HepG2 (cell line): Measurements from ENCODE around the gene MTHFD1L. TPM values are rescaled to one million over a fixed set of nuclear protein-coding genes. Genes with fewer than 3 reads are reported as not detected.

Source experiments
- ATF4 ChIP-seq, 2 experiments: fragments of 450-650 bp in 1 of 2; sonication (generic) in 1 of 2; formaldehyde crosslinking; IDR thresholded peaks; 2 replicates each; pipeline versions ENCODE4 v1.5.0 to v1.8.0; 2020 to 2022; ENCODE audit warnings: mild to moderate bottlenecking in 1 of 2, missing genetic modification reagents in 1 of 2
- ATF7-NPFF ChIP-seq: sonication (generic); formaldehyde crosslinking; IDR thresholded peaks from 2 replicates; pipeline ENCODE4 v1.8.1; 2023; ENCODE audit warnings: mild to moderate bottlenecking, low read depth, missing genetic modification reagents, moderate library complexity
- BCLAF1 ChIP-seq: fragments of 450-650 bp; IDR thresholded peaks from 2 replicates; pipeline ENCODE4 v1.6.1; 2017; ENCODE audit warnings: mild to moderate bottlenecking
- DR1 ChIP-seq: sonication (generic); formaldehyde crosslinking; IDR thresholded peaks from 2 replicates; pipeline ENCODE4 v1.8.0; 2021; ENCODE audit warnings: mild to moderate bottlenecking, missing genetic modification reagents, inconsistent platforms
- HDAC2 ChIP-seq: sonication (generic); formaldehyde crosslinking; IDR thresholded peaks from 2 replicates; pipeline ENCODE4 v1.4.0; 2020; ENCODE audit warnings: missing genetic modification reagents
- HOXA5 ChIP-seq: sonication (generic); formaldehyde crosslinking; IDR thresholded peaks from 2 replicates; pipeline ENCODE4 v1.4.0; 2020; ENCODE audit warnings: missing genetic modification reagents
- IKZF5 ChIP-seq: IDR thresholded peaks from 2 replicates; pipeline ENCODE4 v1.6.1; 2018; ENCODE audit warnings: missing genetic modification reagents, mild to moderate bottlenecking, missing compliant biosample characterization
- NFAT5 ChIP-seq: sonication (generic); formaldehyde crosslinking; IDR thresholded peaks from 2 replicates; pipeline ENCODE4 v1.4.0; 2020; ENCODE audit warnings: missing genetic modification reagents
- POGZ ChIP-seq: sonication (generic); formaldehyde crosslinking; IDR thresholded peaks from 2 replicates; pipeline ENCODE4 v1.4.0; 2020; ENCODE audit warnings: mild to moderate bottlenecking, missing genetic modification reagents
- SALL2 ChIP-seq: sonication (generic); formaldehyde crosslinking; IDR thresholded peaks from 2 replicates; pipeline ENCODE4 v1.8.1; 2023; ENCODE audit warnings: mild to moderate bottlenecking, missing genetic modification reagents, inconsistent platforms
- THAP11 ChIP-seq: IDR thresholded peaks from 2 replicates; pipeline ENCODE4 v1.6.1; 2016; ENCODE audit warnings: missing biosample characterization, missing genetic modification reagents
- ZBTB10 ChIP-seq: sonication (generic); formaldehyde crosslinking; IDR thresholded peaks from 2 replicates; pipeline ENCODE4 v1.4.0; 2020; ENCODE audit warnings: missing genetic modification reagents, borderline replicate concordance
- ZNF557 ChIP-seq: sonication (generic); formaldehyde crosslinking; IDR thresholded peaks from 2 replicates; pipeline ENCODE4 v1.4.0; 2020; ENCODE audit warnings: missing genetic modification reagents
- polyA plus RNA-seq, 8 experiments: library from polyadenylated mRNA; depleted of rRNA in 3 of 8; stranded (reverse) in 7 of 8; unstranded in 1 of 8; fragments of >200 nt; fragmentation: Illumina TruSeq in 4 of 8; extraction: Trizol in 4 of 8; gene quantifications; 2 replicates each; pipeline versions ENCODE4 v1.2.1 to v1.2.3, GENCODE V29; 2011 to 2016; ENCODE audit warnings: low read depth in 4 of 8, missing spikeins in 1 of 8, mixed read lengths in 1 of 8; ENCODE audit not compliant: insufficient read depth in 1 of 8
- total RNA-seq, 5 experiments: library from RNA; depleted of rRNA; stranded (reverse); fragments of >200 nt; fragmentation: Illumina TruSeq; extraction: Trizol; gene quantifications; 2 replicates each; pipeline ENCODE4 v1.2.3, GENCODE V29; 2016; ENCODE audit warnings: low read depth in 1 of 5

Gene MTHFD1L
- total and polyA plus RNA-seq, 2 of the 13 experiments (the other 11 are each of a cell fraction or from before 2014, with no cell fraction given), result 24.0 to 39.6 TPM

GRCh38 chr6:150866147-150866990 is 867 bp downstream of the MTHFD1L start (continued):
- TF ChIP-seq HOXA5 (CRISPR knock-in tag) (peak; percentile 91), HDAC2 (CRISPR knock-in tag) (peak; percentile 79), SALL2 (CRISPR knock-in tag) (peak; percentile 76; the same call in 1 of the 2 replicates), ATF7-NPFF (CRISPR knock-in tag) (peak; percentile 96), DR1 (CRISPR knock-in tag) (peak; percentile 34; the same call in 1 of the 2 replicates), NFAT5 (CRISPR knock-in tag) (peak; percentile 85), ATF4 (CRISPR knock-in tag; IDR thresholded peaks at IDR 0.05) (peak; percentile 47 to 100; a peak in 3 of 4 replicates), BCLAF1 (no peak), ZBTB10 (CRISPR knock-in tag) (no peak), ZNF557 (no peak), IKZF5 (CRISPR knock-in tag) (peak; percentile 71; the same call in 1 of the 2 replicates), THAP11 (CRISPR knock-in tag) (peak; percentile 81), POGZ (CRISPR knock-in tag) (peak; percentile 83)
